Activated naive CD4-positive, alpha-beta T cell treated with anti-CD3 and anti-CD28 coated beads, Interleukin-2, amount 50 U/mL, for 24 hours (primary cell): ENCODE measurements around the gene TCF23.
"Not testable (repeated sequence)": the region's sequence is repeated elsewhere in the genome, so short reads cannot be mapped to it uniquely, and the experiment has no call there.

Experiments
- H3K27ac Mint-ChIP-seq: one replicate; pipeline ENCODE4 v1.8.0; 2021; ENCODE audit warnings: mild to moderate bottlenecking, mixed read lengths
- H3K27me3 Mint-ChIP-seq: one replicate; pipeline ENCODE4 v1.8.0; 2021; ENCODE audit warnings: mixed read lengths
- H3K36me3 Mint-ChIP-seq: one replicate; pipeline ENCODE4 v1.8.0; 2021; ENCODE audit warnings: mixed read lengths
- H3K4me1 Mint-ChIP-seq: one replicate; pipeline ENCODE4 v1.8.0; 2021; ENCODE audit warnings: mixed read lengths
- H3K4me3 Mint-ChIP-seq: one replicate; pipeline ENCODE4 v1.8.0; 2021; ENCODE audit warnings: mild to moderate bottlenecking, mixed read lengths
- H3K9me3 Mint-ChIP-seq: one replicate; pipeline ENCODE4 v1.8.0; 2021; ENCODE audit warnings: mixed read lengths

Gene TCF23

DNA sequence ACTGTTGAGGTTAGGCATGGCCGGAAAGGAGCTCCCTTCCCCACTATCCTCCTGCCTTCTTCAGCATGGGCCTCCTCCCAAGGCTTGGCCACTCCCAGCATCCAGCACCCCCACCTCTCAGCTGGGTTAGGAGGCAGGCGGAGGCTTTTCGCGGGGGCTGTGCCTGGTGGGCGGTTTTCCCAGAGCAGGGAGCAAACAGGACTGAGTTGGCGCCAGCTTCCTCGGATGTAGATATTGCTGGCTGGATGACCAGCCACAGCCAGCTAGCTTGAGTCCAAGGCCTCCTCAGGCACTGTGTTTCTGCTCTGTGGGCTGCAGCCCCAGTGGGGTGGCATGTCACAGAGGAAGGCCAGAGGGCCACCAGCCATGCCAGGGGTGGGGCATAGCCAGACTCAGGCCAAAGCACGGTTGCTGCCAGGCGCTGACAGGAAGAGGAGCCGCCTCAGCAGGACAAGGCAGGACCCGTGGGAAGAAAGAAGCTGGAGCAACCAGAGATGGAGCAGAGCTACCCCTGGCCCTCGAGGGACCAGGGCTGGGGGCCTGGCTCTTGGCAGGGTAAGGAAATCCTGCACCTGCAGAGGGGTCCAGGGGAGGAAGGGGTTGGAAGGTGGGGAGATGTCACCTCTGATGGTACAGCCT lies at the start of gene TCF23:
Gene TCF23 (plus strand): TSS at position 204 of the 639 bp plus-strand sequence. CDS start 130 bp downstream, at position 334.
- Mint-ChIP-seq H3K9me3 (no peaks in the 10 kb centered on the region), H3K4me3 (no peak within 1 kb of the TSS), H3K36me3 (no peaks in the 10 kb centered on the region), H3K27me3 (no peaks in the 10 kb centered on the region), H3K27ac (no peak within 1 kb of the TSS), H3K4me1 (no peaks in the 10 kb centered on the region)

DNA sequence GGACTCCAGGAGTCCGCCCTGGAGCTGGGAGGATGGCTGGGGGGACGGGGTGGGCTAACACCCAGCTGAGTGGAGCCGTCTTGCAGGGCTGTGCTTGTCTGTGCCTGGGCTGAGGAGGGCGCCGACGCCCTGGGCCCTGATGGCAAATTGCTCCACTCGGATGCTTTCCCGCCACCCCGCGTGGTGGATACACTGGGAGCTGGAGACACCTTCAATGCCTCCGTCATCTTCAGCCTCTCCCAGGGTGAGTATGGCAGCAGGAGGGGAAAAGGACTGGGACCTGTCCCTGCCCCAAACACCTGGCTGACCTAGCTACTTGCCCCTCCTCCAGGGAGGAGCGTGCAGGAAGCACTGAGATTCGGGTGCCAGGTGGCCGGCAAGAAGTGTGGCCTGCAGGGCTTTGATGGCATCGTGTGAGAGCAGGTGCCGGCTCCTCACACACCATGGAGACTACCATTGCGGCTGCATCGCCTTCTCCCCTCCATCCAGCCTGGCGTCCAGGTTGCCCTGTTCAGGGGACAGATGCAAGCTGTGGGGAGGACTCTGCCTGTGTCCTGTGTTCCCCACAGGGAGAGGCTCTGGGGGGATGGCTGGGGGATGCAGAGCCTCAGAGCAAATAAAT lies 49.4 kb upstream of the TCF23 start:
- Mint-ChIP-seq H3K4me3 (no peak overlapping the region), H3K9me3 (no peaks in the 10 kb centered on the region), H3K27me3 (no peaks in the 10 kb centered on the region), H3K4me1 (peaks cover 14% of the 10 kb centered on the region), H3K27ac (no peak overlapping the region), H3K36me3 (peaks cover 2% of the 10 kb centered on the region)

DNA sequence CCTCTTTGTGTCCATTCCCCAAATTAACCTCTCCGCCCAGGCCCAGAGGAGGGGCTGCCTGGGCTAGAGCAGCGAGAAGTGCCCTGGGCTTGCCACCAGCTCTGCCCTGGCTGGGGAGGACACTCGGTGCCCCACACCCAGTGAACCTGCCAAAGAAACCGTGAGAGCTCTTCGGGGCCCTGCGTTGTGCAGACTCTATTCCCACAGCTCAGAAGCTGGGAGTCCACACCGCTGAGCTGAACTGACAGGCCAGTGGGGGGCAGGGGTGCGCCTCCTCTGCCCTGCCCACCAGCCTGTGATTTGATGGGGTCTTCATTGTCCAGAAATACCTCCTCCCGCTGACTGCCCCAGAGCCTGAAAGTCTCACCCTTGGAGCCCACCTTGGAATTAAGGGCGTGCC lies 48.8 kb upstream of the TCF23 start:
- Mint-ChIP-seq H3K27ac (no peak overlapping the region), H3K4me3 (no peak overlapping the region), H3K9me3 (no peaks in the 10 kb centered on the region), H3K36me3 (peaks cover 2% of the 10 kb centered on the region), H3K27me3 (no peaks in the 10 kb centered on the region), H3K4me1 (peaks cover 14% of the 10 kb centered on the region)

DNA sequence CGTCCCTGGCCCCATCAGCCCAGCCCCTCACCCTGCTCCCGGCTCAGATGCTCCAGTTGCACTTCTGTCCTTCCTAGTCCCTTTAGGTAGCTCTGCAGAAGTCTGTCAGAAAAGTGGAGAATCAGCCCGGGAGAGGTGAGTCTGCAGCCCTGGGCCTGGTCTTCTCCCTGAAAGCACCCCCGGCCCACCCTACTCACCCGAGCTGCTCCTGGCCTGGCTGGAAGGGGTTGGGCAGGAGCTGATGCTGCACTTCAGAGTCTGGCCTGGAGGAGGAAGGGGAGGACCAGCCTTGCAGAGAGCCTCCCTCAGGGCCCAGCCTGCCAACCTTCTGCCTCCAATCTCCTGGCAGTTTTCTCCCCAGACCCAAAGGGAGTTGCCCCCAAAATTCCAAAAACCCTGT lies 46.5 kb upstream of the TCF23 start:
- Mint-ChIP-seq H3K27me3 (peaks cover 3% of the 10 kb centered on the region), H3K4me1 (no peaks in the 10 kb centered on the region), H3K36me3 (peaks cover 2% of the 10 kb centered on the region), H3K4me3 (no peak overlapping the region), H3K9me3 (no peaks in the 10 kb centered on the region), H3K27ac (no peak overlapping the region)

DNA sequence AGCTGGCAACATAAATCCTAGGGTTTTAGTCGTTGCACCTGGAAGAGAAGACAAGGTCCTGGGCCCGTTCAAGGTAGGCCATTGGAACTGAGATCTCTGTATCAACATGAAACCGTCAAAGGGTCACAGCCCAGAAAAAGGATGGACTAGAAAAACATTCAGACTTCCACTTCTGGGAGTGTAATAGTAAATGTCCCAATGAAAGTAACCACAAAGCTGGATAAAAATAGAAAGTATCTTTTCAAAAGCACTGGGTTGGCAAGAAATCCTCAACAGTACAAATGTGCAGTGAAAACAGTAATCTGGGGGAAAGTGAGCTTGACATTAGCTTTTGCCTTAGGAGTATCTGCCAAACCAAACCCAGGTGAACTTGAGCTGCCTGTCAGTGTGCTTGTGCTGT lies 42.8 kb upstream of the TCF23 start:
- H3K4me1 Mint-ChIP-seq, result no peaks in the 10 kb centered on the region
- no peak overlapping the region for H3K4me3 Mint-ChIP-seq
- no peaks in the 10 kb centered on the region for H3K36me3 Mint-ChIP-seq
- no peak overlapping the region for H3K27ac Mint-ChIP-seq
- no peaks in the 10 kb centered on the region for H3K9me3 Mint-ChIP-seq
- peaks cover 3% of the 10 kb centered on the region for H3K27me3 Mint-ChIP-seq

DNA sequence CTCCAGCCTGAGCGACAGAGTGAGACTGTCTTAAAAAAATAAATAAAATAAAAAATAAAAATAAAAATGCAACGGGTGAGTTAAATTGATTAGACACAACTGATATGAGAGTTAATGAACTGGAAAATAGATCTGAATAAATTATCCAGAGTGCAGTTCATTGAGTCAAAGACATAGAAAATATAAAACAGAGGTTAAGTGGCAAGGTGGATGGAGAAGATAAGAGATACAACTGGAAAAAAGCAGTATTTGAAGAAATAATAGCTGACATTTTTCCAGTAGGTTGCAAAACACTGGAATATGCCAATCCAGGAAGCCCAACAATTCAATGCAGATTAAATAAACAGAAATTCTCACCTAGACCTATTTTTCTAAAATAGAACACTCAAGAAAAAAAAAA lies 40.6 kb upstream of the TCF23 start:
- H3K9me3 Mint-ChIP-seq, result no peaks in the 10 kb centered on the region
- no peak overlapping the region for H3K4me3 Mint-ChIP-seq
- no peaks in the 10 kb centered on the region for H3K36me3 Mint-ChIP-seq
- H3K27ac Mint-ChIP-seq, result no peak overlapping the region
- H3K27me3 Mint-ChIP-seq, result peaks cover 3% of the 10 kb centered on the region
- no peaks in the 10 kb centered on the region for H3K4me1 Mint-ChIP-seq

DNA sequence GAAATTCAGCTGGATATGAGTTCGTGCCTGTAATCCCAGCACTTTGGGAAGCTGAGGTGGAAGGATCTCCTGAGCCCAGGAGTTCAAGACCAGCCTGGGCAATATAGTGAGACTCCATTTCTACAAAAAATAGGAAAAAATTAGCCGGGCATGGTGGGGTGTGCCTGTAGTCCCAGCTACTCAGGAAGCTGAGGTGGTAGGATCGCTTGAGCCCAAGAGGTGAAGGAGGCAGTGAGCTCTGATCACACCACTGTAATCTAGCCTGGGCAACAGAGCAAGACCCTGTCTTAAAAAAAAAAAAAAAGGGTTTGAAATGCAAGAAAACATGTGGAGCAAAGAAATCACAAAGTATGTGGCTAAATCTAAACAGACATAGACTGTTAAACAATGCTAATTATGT lies 39.7 kb upstream of the TCF23 start:
- H3K4me1 Mint-ChIP-seq, result no peaks in the 10 kb centered on the region
- no peaks in the 10 kb centered on the region for H3K9me3 Mint-ChIP-seq
- peaks cover 3% of the 10 kb centered on the region for H3K27me3 Mint-ChIP-seq
- H3K36me3 Mint-ChIP-seq, result no peaks in the 10 kb centered on the region
- no peak overlapping the region for H3K27ac Mint-ChIP-seq
- no peak overlapping the region for H3K4me3 Mint-ChIP-seq

DNA sequence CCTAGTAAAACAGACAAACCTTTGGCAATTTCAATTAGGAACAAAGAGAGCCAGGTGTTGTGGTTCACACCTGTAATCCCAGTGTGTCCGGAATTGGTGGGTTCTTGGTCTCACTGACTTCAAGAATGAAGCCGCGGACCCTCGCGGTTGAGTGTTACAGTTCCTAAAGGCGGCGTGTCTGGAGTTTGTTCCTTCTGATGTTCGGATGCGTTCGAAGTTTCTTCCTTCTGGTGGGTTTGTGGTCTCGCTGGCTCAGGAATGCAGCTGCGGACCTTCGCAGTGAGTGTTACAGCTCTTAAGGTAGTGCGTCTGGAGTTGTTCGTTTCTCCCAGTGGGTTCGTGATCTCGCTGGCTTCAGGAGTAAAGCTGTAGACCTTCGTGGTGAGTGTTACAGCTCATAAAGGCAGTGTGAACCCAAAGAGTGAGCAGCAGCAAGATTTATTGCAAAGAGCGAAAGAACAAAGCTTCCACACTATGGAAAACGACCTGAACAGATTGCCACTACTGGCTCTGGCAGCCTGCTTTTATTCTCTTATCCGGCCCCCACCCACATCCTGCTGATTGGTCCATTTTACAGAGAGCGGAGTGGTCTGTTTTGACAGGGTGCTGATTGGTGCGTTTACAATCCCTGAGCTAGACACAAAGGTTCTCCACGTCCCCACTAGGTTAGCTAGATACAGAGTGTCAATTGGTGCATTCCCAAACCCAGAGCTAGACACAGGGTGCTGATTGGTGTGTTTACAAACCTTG lies 38.0 kb upstream of the TCF23 start:
- H3K27me3 Mint-ChIP-seq, H3K4me3 Mint-ChIP-seq, H3K9me3 Mint-ChIP-seq, H3K36me3 Mint-ChIP-seq, H3K4me1 Mint-ChIP-seq: not testable (repeated sequence)
- H3K27ac Mint-ChIP-seq, result peak overlapping the region; percentile 25

DNA sequence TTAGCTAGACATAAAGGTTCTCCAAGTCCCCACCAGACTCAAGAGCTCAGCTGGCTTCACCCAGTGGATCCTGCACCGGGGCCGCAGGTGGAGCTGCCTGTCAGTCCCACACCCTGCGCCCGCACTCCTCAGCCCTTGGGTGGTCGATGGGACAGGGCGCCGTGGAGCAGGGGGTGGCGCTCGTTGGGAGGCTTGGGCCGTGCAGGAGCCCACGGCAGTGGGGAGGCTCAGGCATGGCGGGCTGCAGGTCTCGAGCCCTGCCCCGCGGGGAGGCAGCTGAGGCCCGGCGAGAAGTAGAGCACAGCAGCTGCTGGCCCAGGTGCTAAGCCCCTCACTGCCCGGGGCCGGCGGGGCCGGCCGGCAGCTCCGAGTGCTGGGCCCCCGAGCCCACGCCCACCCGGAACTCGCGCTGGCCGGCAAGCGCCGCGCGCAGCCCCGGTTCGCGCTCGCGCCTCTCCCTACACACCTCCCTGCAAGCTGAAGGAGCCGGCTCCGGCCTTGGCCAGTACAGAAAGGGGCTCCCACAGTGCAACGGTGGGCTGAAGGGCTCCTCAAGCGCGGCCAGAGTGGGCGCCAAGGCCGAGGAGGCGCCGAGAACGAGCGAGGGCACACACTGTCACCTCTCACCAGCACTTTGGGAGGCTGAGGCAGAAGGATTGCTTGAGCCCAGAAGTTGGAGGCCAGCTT lies 37.3 kb upstream of the TCF23 start:
- not testable (repeated sequence) for H3K36me3 Mint-ChIP-seq, H3K4me1 Mint-ChIP-seq, H3K9me3 Mint-ChIP-seq, H3K4me3 Mint-ChIP-seq, H3K27me3 Mint-ChIP-seq, H3K27ac Mint-ChIP-seq

DNA sequence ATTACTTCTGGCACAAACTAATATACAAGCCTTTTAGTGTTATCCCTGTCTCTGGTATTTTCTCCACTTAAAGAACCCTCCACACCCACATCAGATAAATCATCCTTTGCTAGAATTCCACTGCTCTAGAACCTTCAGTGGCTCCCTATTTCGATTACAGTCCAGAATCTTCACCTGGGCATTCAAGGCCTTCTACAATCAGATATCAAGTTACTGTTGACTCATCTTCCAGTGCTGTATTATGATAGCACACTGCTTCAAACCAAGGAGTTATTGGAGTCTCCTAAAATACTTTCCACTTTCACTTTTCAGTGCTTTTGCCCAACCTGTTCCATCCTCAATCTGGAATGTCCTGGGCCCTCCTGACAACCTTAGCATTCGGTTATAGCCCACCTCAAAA lies 33.3 kb upstream of the TCF23 start:
- H3K4me3 Mint-ChIP-seq, result no peak overlapping the region
- peaks cover 5% of the 10 kb centered on the region for H3K4me1 Mint-ChIP-seq
- H3K27me3 Mint-ChIP-seq, result peaks cover 16% of the 10 kb centered on the region
- H3K9me3 Mint-ChIP-seq, result no peaks in the 10 kb centered on the region
- H3K27ac Mint-ChIP-seq, result no peak overlapping the region
- no peaks in the 10 kb centered on the region for H3K36me3 Mint-ChIP-seq

DNA sequence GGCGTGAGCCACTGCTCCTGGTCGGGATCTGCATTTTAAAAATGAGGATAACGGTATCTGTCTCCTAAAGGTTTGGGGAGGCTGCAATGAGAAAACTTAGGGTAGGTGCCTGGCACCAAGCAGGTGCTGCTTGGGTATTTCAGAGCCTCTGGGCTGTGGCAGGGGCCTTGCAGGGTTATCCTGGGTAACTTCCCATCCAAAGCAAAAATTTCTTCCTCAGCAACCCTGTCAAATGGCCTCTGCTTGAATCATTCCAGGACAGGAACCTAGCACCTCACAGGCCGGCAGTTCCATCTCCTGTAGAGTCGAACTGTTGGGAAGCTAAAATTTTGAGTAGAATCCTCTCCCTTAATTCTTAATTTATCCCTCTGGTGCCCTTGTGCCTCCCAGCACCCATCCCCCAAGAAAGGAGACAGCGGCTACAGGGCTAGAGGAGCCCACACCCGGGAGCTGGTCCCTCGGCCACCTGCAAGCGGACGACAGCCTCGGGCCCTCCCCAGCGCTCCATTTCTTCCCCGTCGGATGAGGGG lies 30.7 kb upstream of the TCF23 start:
- Mint-ChIP-seq H3K4me3 (peak overlapping the region; percentile 65), H3K4me1 (peaks cover 12% of the 10 kb centered on the region), H3K27ac (no peak overlapping the region), H3K27me3 (peaks cover 16% of the 10 kb centered on the region), H3K36me3 (no peaks in the 10 kb centered on the region), H3K9me3 (no peaks in the 10 kb centered on the region)

DNA sequence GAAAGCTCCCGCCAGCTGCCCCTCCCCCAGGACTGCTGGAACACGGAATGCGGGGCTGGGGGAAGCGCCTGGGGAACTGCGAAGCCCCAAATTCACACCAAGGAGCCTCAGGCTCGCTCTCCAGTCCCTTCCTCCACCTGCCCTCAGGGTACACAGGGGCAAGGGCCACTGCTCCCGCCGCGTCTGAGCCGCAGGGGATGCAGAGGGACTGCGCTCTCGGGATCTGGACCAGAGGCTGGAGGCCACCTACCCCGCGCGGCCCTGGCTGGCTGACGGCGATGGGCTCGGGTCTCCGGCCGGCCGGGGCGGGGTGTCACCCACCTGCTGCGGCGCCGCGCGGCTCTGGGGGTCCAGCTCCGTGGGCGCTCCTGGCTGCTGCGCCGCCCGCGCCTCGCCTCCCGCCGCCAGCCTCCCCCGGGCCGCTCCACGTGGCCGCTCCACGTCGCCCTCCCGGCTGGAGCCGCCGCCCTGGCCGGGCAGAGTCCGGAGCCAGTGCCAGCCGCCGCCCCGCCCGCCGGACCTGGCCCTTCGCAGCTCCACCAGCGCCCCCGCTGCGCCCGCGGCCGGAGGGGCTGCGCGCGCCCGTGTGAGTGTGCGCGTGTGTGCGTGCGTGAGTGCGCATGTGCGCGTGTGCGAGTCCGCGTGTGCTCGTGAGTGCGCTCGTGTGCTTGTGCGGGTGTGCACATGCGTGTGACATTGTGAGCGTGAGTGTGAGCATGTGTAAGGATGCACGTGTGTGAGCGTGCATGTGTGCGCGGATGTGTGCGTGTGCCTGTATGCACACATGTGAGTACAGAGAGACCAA lies 30.1 kb upstream of the TCF23 start, which contains the start of gene CGREF1:
Gene CGREF1 (minus strand): TSS at position 604 of the 805 bp plus-strand sequence. CDS start 14,762 bp downstream, outside the sequence.
- H3K27ac Mint-ChIP-seq, result no peak within 1 kb of the TSS
- H3K36me3 Mint-ChIP-seq, result no peaks in the 10 kb centered on the region
- peak within 1 kb of the TSS; percentile 85 for H3K4me3 Mint-ChIP-seq
- H3K9me3 Mint-ChIP-seq, result no peaks in the 10 kb centered on the region
- peaks cover 16% of the 10 kb centered on the region for H3K4me1 Mint-ChIP-seq
- peaks cover 16% of the 10 kb centered on the region for H3K27me3 Mint-ChIP-seq

DNA sequence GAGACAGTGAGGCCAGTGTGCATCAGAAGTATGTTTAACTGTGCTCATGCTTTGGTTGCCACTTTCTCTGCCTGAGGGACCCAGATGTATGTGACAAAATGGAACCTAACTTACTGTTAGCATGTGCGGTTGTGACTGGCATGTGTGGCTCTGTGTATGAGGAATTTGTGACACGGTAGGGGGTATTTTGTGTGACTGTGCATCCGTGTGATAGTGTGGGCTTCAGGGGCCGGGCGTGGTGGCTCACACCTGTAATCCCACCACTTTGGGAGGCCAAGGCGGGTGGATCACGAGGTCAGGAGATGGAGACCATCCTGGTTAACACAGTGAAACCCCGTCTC lies 29.5 kb upstream of the TCF23 start:
- Mint-ChIP-seq H3K4me1 (peaks cover 16% of the 10 kb centered on the region), H3K4me3 (peak overlapping the region; percentile 85), H3K27me3 (peaks cover 16% of the 10 kb centered on the region)
- not testable (repeated sequence) for H3K9me3 Mint-ChIP-seq, H3K36me3 Mint-ChIP-seq, H3K27ac Mint-ChIP-seq

DNA sequence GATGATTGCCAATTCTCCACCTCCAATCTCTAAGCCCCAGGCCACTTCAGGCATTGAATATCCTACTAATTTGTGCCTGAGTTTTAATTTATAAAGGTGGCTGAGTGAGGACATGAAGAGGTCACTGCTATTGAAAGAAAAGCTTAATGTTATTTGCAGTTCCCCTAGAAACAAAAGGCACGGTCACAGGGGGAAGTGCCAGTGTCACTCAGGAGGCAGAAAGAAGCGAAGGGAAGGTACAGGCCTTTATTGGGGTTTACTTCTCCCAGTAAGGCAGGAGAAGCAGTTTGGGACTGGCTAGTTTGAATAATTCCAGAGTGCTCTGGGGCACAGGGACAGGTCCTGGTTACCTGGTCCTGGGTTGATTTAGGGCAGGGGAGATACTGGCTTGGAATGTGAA lies 26.9 kb upstream of the TCF23 start:
- no peaks in the 10 kb centered on the region for H3K9me3 Mint-ChIP-seq
- no peak overlapping the region for H3K4me3 Mint-ChIP-seq
- no peak overlapping the region for H3K27ac Mint-ChIP-seq
- peaks cover 14% of the 10 kb centered on the region for H3K27me3 Mint-ChIP-seq
- no peaks in the 10 kb centered on the region for H3K36me3 Mint-ChIP-seq
- peaks cover 16% of the 10 kb centered on the region for H3K4me1 Mint-ChIP-seq

DNA sequence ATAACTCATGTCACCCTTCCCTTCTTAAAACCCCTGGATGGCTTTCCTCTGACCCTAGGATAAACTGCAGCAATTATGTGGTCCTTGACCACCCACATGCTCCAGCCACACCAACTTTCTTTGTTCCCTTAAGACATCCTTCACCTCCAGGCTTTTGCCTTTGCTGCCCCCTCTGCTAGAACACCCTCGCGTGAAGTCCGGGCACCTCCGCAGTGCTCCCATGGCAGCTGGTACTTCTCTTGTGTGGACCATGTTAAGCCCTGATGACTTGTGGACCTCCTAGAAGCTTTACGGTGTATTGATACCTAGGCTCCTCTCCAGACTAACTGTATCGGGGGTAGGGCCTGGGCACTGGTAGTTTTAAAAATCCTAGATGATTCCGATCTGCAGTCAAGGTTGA lies 26.0 kb upstream of the TCF23 start:
- Mint-ChIP-seq H3K27me3 (peaks cover 13% of the 10 kb centered on the region), H3K9me3 (no peaks in the 10 kb centered on the region), H3K36me3 (no peaks in the 10 kb centered on the region), H3K4me3 (peak overlapping the region; percentile 87), H3K4me1 (peaks cover 16% of the 10 kb centered on the region), H3K27ac (peak overlapping the region; percentile 57)
